ENCODE results near the gene FAM229A.

FAM229A gene

GRCh38 chr1:32346532-32347157, 15.6 kb downstream of the FAM229A start:
- no peak for DNase-seq

GRCh38 chr1:32345289-32345827, 16.9 kb downstream of the FAM229A start:
- DNase-seq, result no peak

- DNase-seq, result no peak
Observed at GRCh38 chr1:32342704-32343103, 19.6 kb downstream of the FAM229A start.

- no peak for DNase-seq
Observed at GRCh38 chr1:32341971-32342370, 20.3 kb downstream of the FAM229A start.

- no peak for DNase-seq
Observed at GRCh38 chr1:32341186-32341757, 21.0 kb downstream of the FAM229A start.

- DNase-seq, result no peak
Observed at GRCh38 chr1:32339363-32339978, 22.8 kb downstream of the FAM229A start.

- DNase-seq, result no peak
Observed at GRCh38 chr1:32338637-32339145, 23.6 kb downstream of the FAM229A start.

- no peak for DNase-seq
Observed at GRCh38 chr1:32337855-32338636, 24.2 kb downstream of the FAM229A start.

GRCh38 chr1:32336963-32337675, 25.2 kb downstream of the FAM229A start:
- DNase-seq, result no peak

GRCh38 chr1:32336591-32336932, 25.7 kb downstream of the FAM229A start:
- DNase-seq, result no peak

GRCh38 chr1:32335790-32336590, 26.3 kb downstream of the FAM229A start, which contains the start of gene MARCKSL1:
MARCKSL1 (minus strand) TSS chr1:32336233; CDS start chr1:32336033, 200 bp downstream.
- DNase-seq, result peak; percentile 81

- no peak for DNase-seq
Observed at GRCh38 chr1:32335535-32335789, 26.8 kb downstream of the FAM229A start.

- peak; percentile 39 for DNase-seq
Observed at GRCh38 chr1:32334864-32335534, 27.3 kb downstream of the FAM229A start.

- no peak for DNase-seq
Observed at GRCh38 chr1:32334274-32334861, 27.9 kb downstream of the FAM229A start.

GRCh38 chr1:32333251-32333963, 28.9 kb downstream of the FAM229A start:
- no peak for DNase-seq

- no peak for DNase-seq
Observed at GRCh38 chr1:32332290-32333079, 29.8 kb downstream of the FAM229A start.

- no peak for DNase-seq
Observed at GRCh38 chr1:32331549-32331948, 30.7 kb downstream of the FAM229A start.

GRCh38 chr1:32330558-32331151, 31.6 kb downstream of the FAM229A start:
- no peak for DNase-seq

GRCh38 chr1:32329931-32330466, 32.3 kb downstream of the FAM229A start:
- DNase-seq, result no peak
